Right ventricle myocardium inferior (tissue), 1 donor: ENCODE measurements around the gene MPG. TPM values are rescaled to one million over a fixed set of nuclear protein-coding genes. Genes with fewer than 3 reads are reported as not detected.
"Not testable (repeated sequence)": the region's sequence is repeated elsewhere in the genome, so short reads cannot be mapped to it uniquely, and the experiment has no call there.

Experiments used
- ATAC-seq: fragments of 200-7000 bp; cut with Tn5 transposase; one replicate; pipeline ENCODE4 v1.9.1; 2020; ENCODE audit warnings: mild to moderate bottlenecking, moderate library complexity
- DNase-seq: peaks from one replicate; pipeline ENCODE4 v3.0.0; 2021; ENCODE audit errors: missing footprints
- intact Hi-C: fragments of 100-400 bp; cut with DNase I; formaldehyde crosslinking; loops from one replicate; pipeline ENCODE4 v1.11.0; 2022
- total RNA-seq: library from RNA; stranded (reverse); fragmentation: NEBNext Ultra II Directional; extraction: Animal tissue kit (Norgen Biotek cat#: 25700); gene quantifications from one replicate; pipeline ENCODE4 v1.2.1, GENCODE V29; 2021
- donor health status: DM: no; HTN: yes; CAD: no; lungs with severe emphysema.

The MPG gene
- total RNA-seq, 1 donor from 2014 or later, result 37.2 TPM

GRCh38 chr16:123558-124350, 45.7 kb downstream of the MPG start:
- ATAC-seq, DNase-seq, intact Hi-C loops: not testable (repeated sequence)

GRCh38 chr16:125011-125410, 47.0 kb downstream of the MPG start:
- intact Hi-C loops, result no loop called here
- DNase-seq, result no peak
- no peak for ATAC-seq

GRCh38 chr16:129075-129474, 51.0 kb downstream of the MPG start:
- intact Hi-C loops, result no loop called here
- ATAC-seq, result no peak
- no peak for DNase-seq

- intact Hi-C loops, result no loop called here
- ATAC-seq, result no peak
- DNase-seq, result no peak
Observed at GRCh38 chr16:130533-131173, 52.6 kb downstream of the MPG start.

- no peak for DNase-seq
Observed at GRCh38 chr16:132120-132519, 54.1 kb downstream of the MPG start.

GRCh38 chr16:133716-134115, 55.7 kb downstream of the MPG start:
- intact Hi-C loops, result no loop called here
- no peak for DNase-seq
- ATAC-seq, result no peak

More at GRCh38 chr16:132120-132519, 54.1 kb downstream of the MPG start:
- intact Hi-C loops, result no loop called here
- no peak for ATAC-seq

Other genes starting within 250 kb of the MPG start
- gene POLR3K, start 24.6 kb upstream of the MPG start, total RNA-seq, result 11.3 TPM
- gene SNRNP25, start 24.4 kb upstream of the MPG start, total RNA-seq, result 80.7 TPM
- gene RHBDF1, start 5.6 kb upstream of the MPG start, total RNA-seq, result 24.5 TPM
- gene NPRL3, start 60.4 kb downstream of the MPG start, total RNA-seq, result 18.5 TPM
- not detected for gene HBZ, start 74.4 kb downstream of the MPG start, total RNA-seq
- not detected for gene HBM, start 87.8 kb downstream of the MPG start, total RNA-seq
- gene HBA2, start 94.7 kb downstream of the MPG start, total RNA-seq, result 86.1 TPM
- gene HBA1, start 98.5 kb downstream of the MPG start, total RNA-seq, result 91.7 TPM
- not detected for gene HBQ1, start 102.2 kb downstream of the MPG start, total RNA-seq
- gene LUC7L, start 151.2 kb downstream of the MPG start, total RNA-seq, result 23.5 TPM
- 144 TPM for gene FAM234A, start 156.6 kb downstream of the MPG start, total RNA-seq
- 15.4 TPM for gene RGS11, start 197.7 kb downstream of the MPG start, total RNA-seq
- 9.3 TPM for gene ARHGDIG, start 202.4 kb downstream of the MPG start, total RNA-seq
- gene PDIA2, start 204.9 kb downstream of the MPG start, total RNA-seq, result 1.6 TPM